HEK293 (cell line): ENCODE data around the gene ARID3A.
A peak's percentile ranks its signal among the peaks of the same experiment; 100 is the strongest.

Experiments used
- CTCF ChIA-PET: fragments of 350-600 bp; formaldehyde crosslinking; extraction: SDS; loops from one replicate; lab custom pipeline; 2021; ENCODE audit warnings: antibody characterized with exemption; lab: Yijun Ruan, JAX
- POLR2A ChIA-PET: fragments of 300-600 bp; formaldehyde crosslinking; extraction: SDS; loops from one replicate; lab custom pipeline; 2020; ENCODE audit warnings: antibody characterized with exemption, inconsistent platforms; lab: Yijun Ruan, JAX
- H3K27ac ChIP-seq: fragments of 200-500 bp; sonication (Bioruptor generic); 2 replicates; pipeline ENCODE4 v1.5.1; 2014; ENCODE audit warnings: low read depth, low read length, control low read depth, inconsistent platforms; ENCODE audit errors: extremely low read depth
- H3K36me3 ChIP-seq, 2 experiments: fragments of 200-500 bp in 1 of 2; sonication (Bioruptor generic) in 1 of 2; 1 replicate in 1 of 2; 2 replicates in 1 of 2; pipeline ENCODE4 v1.5.1; 2014 to 2017; ENCODE audit warnings: inconsistent platforms in 2 of 2, low read length in 2 of 2; ENCODE audit not compliant: control insufficient read depth in 2 of 2, insufficient read depth in 1 of 2
- H3K4me1 ChIP-seq: fragments of 200-500 bp; sonication (Bioruptor generic); 2 replicates; pipeline ENCODE4 v1.5.1; 2014; ENCODE audit warnings: mild to moderate bottlenecking, low read length, inconsistent platforms; ENCODE audit not compliant: control insufficient read depth, insufficient read depth
- H3K4me3 ChIP-seq: 2 replicates; pipeline ENCODE4 v1.5.1; 2011; ENCODE audit warnings: low read depth, mild to moderate bottlenecking, control low read depth, low read length, moderate library complexity
- H3K9me3 ChIP-seq: fragments of 200-500 bp; sonication (Bioruptor generic); 2 replicates; pipeline ENCODE4 v1.5.1; 2014; ENCODE audit warnings: low read depth, low read length, inconsistent platforms; ENCODE audit not compliant: control insufficient read depth, insufficient read depth
- AEBP2 ChIP-seq: fragments of 450-650 bp; formaldehyde crosslinking; IDR thresholded peaks from 2 replicates; pipeline ENCODE4 v1.5.1; 2016; ENCODE audit warnings: missing biosample characterization, missing genetic modification characterization, borderline replicate concordance
- BCL11B ChIP-seq: fragments of 450-650 bp; formaldehyde crosslinking; IDR thresholded peaks from 2 replicates; pipeline ENCODE4 v1.5.1; 2016; ENCODE audit warnings: low read depth, missing biosample characterization, missing genetic modification characterization
- EGR2 ChIP-seq: fragments of 450-650 bp; formaldehyde crosslinking; IDR thresholded peaks from 2 replicates; pipeline ENCODE4 v1.5.1; 2016; ENCODE audit warnings: low read depth, missing biosample characterization, missing genetic modification characterization
- HIC1 ChIP-seq: fragments of 450-650 bp; formaldehyde crosslinking; IDR thresholded peaks from 2 replicates; pipeline ENCODE4 v1.5.1; 2016; ENCODE audit warnings: missing biosample characterization, missing genetic modification characterization
- HOXC10 ChIP-seq: sonication (generic); formaldehyde crosslinking; IDR thresholded peaks from 2 replicates; pipeline ENCODE4 v1.8.1; 2023; ENCODE audit warnings: mild to moderate bottlenecking, missing genetic modification reagents
- OVOL3 ChIP-seq: fragments of 450-650 bp; formaldehyde crosslinking; IDR thresholded peaks from 2 replicates; pipeline ENCODE4 v1.5.1; 2016; ENCODE audit warnings: missing biosample characterization, missing genetic modification characterization
- SALL2 ChIP-seq: fragments of 450-650 bp; formaldehyde crosslinking; IDR thresholded peaks from 2 replicates; pipeline ENCODE4 v1.5.0; 2017; ENCODE audit warnings: missing biosample characterization, mild to moderate bottlenecking, missing genetic modification characterization, borderline replicate concordance
- TCF7L2 ChIP-seq: IDR thresholded peaks from 2 replicates; pipeline ENCODE4 v1.6.1; 2011; ENCODE audit warnings: low read depth, mild to moderate bottlenecking, inconsistent platforms, low read length, moderate library complexity, borderline replicate concordance
- ZBTB1 ChIP-seq: fragments of 450-650 bp; formaldehyde crosslinking; IDR thresholded peaks from 2 replicates; pipeline ENCODE4 v1.5.1; 2016; ENCODE audit warnings: missing biosample characterization, missing genetic modification characterization
- ZBTB48 ChIP-seq: fragments of 450-650 bp; formaldehyde crosslinking; IDR thresholded peaks from 2 replicates; pipeline ENCODE4 v1.5.1; 2016; ENCODE audit warnings: missing biosample characterization, missing genetic modification characterization
- ZFP41 ChIP-seq: fragments of 450-650 bp; formaldehyde crosslinking; IDR thresholded peaks from 2 replicates; pipeline ENCODE4 v1.5.1; 2016; ENCODE audit warnings: missing biosample characterization, missing genetic modification characterization, borderline replicate concordance
- ZNF114 ChIP-seq: fragments of 450-650 bp; formaldehyde crosslinking; IDR thresholded peaks from 2 replicates; pipeline ENCODE4 v1.5.0; 2017; ENCODE audit warnings: missing biosample characterization, missing genetic modification characterization
- ZNF138 ChIP-seq: fragments of 450-650 bp; formaldehyde crosslinking; IDR thresholded peaks from 2 replicates; pipeline ENCODE4 v1.5.1; 2016; ENCODE audit warnings: missing biosample characterization, missing genetic modification characterization, borderline replicate concordance
- ZNF174 ChIP-seq: fragments of 450-650 bp; formaldehyde crosslinking; IDR thresholded peaks from 2 replicates; pipeline ENCODE4 v1.5.0; 2017; ENCODE audit warnings: missing biosample characterization, mild to moderate bottlenecking, missing genetic modification characterization
- ZNF19 ChIP-seq: fragments of 450-650 bp; formaldehyde crosslinking; IDR thresholded peaks from 2 replicates; pipeline ENCODE4; 2016; ENCODE audit warnings: missing biosample characterization, missing genetic modification characterization, low read depth
- ZNF221 ChIP-seq: fragments of 450-650 bp; formaldehyde crosslinking; IDR thresholded peaks from 2 replicates; pipeline ENCODE4 v1.5.1; 2017; ENCODE audit warnings: missing biosample characterization, missing genetic modification characterization, borderline replicate concordance
- ZNF416 ChIP-seq: fragments of 450-650 bp; formaldehyde crosslinking; IDR thresholded peaks from 2 replicates; pipeline ENCODE4 v1.5.1; 2016; ENCODE audit warnings: missing biosample characterization, missing genetic modification characterization
- ZNF48 ChIP-seq: fragments of 450-650 bp; formaldehyde crosslinking; IDR thresholded peaks from 2 replicates; pipeline ENCODE4 v1.5.1; 2016; ENCODE audit warnings: missing biosample characterization, missing genetic modification characterization
- ZNF521 ChIP-seq: fragments of 450-650 bp; formaldehyde crosslinking; IDR thresholded peaks from 2 replicates; pipeline ENCODE4 v1.5.1; 2017; ENCODE audit warnings: missing biosample characterization, mild to moderate bottlenecking, missing genetic modification characterization
- ZNF530 ChIP-seq: fragments of 450-650 bp; formaldehyde crosslinking; IDR thresholded peaks from 2 replicates; pipeline ENCODE4 v1.5.1; 2016; ENCODE audit warnings: low read depth, missing biosample characterization, missing genetic modification characterization
- ZNF571 ChIP-seq: fragments of 450-650 bp; formaldehyde crosslinking; IDR thresholded peaks from 2 replicates; pipeline ENCODE4 v1.5.0; 2017; ENCODE audit warnings: missing biosample characterization, missing genetic modification characterization
- ZNF624 ChIP-seq: fragments of 450-650 bp; formaldehyde crosslinking; IDR thresholded peaks from 2 replicates; pipeline ENCODE4 v1.5.1; 2017; ENCODE audit warnings: missing biosample characterization, missing genetic modification characterization
- ZNF658 ChIP-seq: fragments of 450-650 bp; formaldehyde crosslinking; IDR thresholded peaks from 2 replicates; pipeline ENCODE4; 2016; ENCODE audit warnings: missing biosample characterization, missing genetic modification characterization
- ZNF660 ChIP-seq: fragments of 450-650 bp; IDR thresholded peaks from 2 replicates; pipeline ENCODE4 v1.5.1; 2018; ENCODE audit warnings: missing biosample characterization, mild to moderate bottlenecking, missing genetic modification characterization
- ZSCAN16 ChIP-seq: fragments of 450-650 bp; formaldehyde crosslinking; IDR thresholded peaks from 2 replicates; pipeline ENCODE4 v1.5.1; 2016; ENCODE audit warnings: missing biosample characterization, missing genetic modification characterization
- TF ChIP-seq, protein P1 (sequence below): fragments of 450-650 bp; formaldehyde crosslinking; IDR thresholded peaks from 2 replicates; pipeline ENCODE4 v1.5.1; 2016; ENCODE audit warnings: missing biosample characterization, missing genetic modification characterization
- TF ChIP-seq, protein P2 (sequence below): fragments of 450-650 bp; formaldehyde crosslinking; IDR thresholded peaks from 2 replicates; pipeline ENCODE4 v1.5.1; 2016; ENCODE audit warnings: missing biosample characterization, missing genetic modification characterization, borderline replicate concordance
- TF ChIP-seq, protein P3 (sequence below): fragments of 450-650 bp; IDR thresholded peaks from 2 replicates; pipeline ENCODE4 v1.5.1; 2018; ENCODE audit warnings: missing biosample characterization, mild to moderate bottlenecking, missing genetic modification characterization

Gene ARID3A

GRCh38 chr19:982567-983170, 56.8 kb downstream of the ARID3A start:
- ChIA-PET POLR2A (no interaction called here), CTCF (interaction anchor here (0.6 to 5.9 kb wide), 11 partner anchors 10 to 387 kb away, joined by 3 to 116 read pairs (median 4); no protein-coding TSS in a partner anchor)
- H3K9me3 ChIP-seq: no peaks in the 10 kb centered on the region
- H3K27ac ChIP-seq: no peak overlapping the region
- H3K4me1 ChIP-seq: peaks cover 2% of the 10 kb centered on the region; the same call in 1 of the 2 replicates
- peak overlapping the region; percentile 27 for H3K4me3 ChIP-seq
- H3K36me3 ChIP-seq: peaks cover 6 to 22% of the 10 kb centered on the region in 2 experiments; a peak in 2 of 3 replicates
- TF ChIP-seq ZNF19: no peak
- TF ChIP-seq ZNF571 (tag by site-specific recombination): no peak
- 0 out of 2 replicates have a peak, but pooled peaks have one; percentile 17 for TF ChIP-seq ZBTB48 (tag by site-specific recombination)
- TF ChIP-seq, protein P1, sequence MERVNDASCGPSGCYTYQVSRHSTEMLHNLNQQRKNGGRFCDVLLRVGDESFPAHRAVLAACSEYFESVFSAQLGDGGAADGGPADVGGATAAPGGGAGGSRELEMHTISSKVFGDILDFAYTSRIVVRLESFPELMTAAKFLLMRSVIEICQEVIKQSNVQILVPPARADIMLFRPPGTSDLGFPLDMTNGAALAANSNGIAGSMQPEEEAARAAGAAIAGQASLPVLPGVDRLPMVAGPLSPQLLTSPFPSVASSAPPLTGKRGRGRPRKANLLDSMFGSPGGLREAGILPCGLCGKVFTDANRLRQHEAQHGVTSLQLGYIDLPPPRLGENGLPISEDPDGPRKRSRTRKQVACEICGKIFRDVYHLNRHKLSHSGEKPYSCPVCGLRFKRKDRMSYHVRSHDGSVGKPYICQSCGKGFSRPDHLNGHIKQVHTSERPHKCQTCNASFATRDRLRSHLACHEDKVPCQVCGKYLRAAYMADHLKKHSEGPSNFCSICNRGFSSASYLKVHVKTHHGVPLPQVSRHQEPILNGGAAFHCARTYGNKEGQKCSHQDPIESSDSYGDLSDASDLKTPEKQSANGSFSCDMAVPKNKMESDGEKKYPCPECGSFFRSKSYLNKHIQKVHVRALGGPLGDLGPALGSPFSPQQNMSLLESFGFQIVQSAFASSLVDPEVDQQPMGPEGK (tag by site-specific recombination): peak; percentile 91
- TF ChIP-seq, protein P2, sequence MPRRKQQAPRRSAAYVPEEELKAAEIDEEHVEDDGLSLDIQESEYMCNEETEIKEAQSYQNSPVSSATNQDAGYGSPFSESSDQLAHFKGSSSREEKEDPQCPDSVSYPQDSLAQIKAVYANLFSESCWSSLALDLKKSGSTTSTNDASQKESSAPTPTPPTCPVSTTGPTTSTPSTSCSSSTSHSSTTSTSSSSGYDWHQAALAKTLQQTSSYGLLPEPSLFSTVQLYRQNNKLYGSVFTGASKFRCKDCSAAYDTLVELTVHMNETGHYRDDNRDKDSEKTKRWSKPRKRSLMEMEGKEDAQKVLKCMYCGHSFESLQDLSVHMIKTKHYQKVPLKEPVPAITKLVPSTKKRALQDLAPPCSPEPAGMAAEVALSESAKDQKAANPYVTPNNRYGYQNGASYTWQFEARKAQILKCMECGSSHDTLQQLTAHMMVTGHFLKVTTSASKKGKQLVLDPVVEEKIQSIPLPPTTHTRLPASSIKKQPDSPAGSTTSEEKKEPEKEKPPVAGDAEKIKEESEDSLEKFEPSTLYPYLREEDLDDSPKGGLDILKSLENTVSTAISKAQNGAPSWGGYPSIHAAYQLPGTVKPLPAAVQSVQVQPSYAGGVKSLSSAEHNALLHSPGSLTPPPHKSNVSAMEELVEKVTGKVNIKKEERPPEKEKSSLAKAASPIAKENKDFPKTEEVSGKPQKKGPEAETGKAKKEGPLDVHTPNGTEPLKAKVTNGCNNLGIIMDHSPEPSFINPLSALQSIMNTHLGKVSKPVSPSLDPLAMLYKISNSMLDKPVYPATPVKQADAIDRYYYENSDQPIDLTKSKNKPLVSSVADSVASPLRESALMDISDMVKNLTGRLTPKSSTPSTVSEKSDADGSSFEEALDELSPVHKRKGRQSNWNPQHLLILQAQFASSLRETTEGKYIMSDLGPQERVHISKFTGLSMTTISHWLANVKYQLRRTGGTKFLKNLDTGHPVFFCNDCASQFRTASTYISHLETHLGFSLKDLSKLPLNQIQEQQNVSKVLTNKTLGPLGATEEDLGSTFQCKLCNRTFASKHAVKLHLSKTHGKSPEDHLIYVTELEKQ (tag by site-specific recombination): no peak
- TF ChIP-seq, protein P3, sequence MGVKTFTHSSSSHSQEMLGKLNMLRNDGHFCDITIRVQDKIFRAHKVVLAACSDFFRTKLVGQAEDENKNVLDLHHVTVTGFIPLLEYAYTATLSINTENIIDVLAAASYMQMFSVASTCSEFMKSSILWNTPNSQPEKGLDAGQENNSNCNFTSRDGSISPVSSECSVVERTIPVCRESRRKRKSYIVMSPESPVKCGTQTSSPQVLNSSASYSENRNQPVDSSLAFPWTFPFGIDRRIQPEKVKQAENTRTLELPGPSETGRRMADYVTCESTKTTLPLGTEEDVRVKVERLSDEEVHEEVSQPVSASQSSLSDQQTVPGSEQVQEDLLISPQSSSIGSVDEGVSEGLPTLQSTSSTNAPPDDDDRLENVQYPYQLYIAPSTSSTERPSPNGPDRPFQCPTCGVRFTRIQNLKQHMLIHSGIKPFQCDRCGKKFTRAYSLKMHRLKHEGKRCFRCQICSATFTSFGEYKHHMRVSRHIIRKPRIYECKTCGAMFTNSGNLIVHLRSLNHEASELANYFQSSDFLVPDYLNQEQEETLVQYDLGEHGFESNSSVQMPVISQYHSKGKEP (tag by site-specific recombination): peak; percentile 54; the same call in 1 of the 2 replicates
- no peak for TF ChIP-seq ZSCAN16 (tag by site-specific recombination)
- TF ChIP-seq ZNF521 (tag by site-specific recombination): no peak
- no peak for TF ChIP-seq ZNF658 (tag by site-specific recombination)
- TF ChIP-seq ZNF174 (tag by site-specific recombination): no peak
- TF ChIP-seq ZFP41: no peak
- peak; percentile 53; the same call in 1 of the 2 replicates for TF ChIP-seq ZNF221 (tag by site-specific recombination)
- no peak for TF ChIP-seq OVOL3 (tag by site-specific recombination)
- peak; percentile 85 for TF ChIP-seq HIC1 (tag by site-specific recombination)
- no peak for TF ChIP-seq ZNF48 (tag by site-specific recombination)
- TF ChIP-seq ZNF660: peak; percentile 96
- no peak for TF ChIP-seq ZNF416 (tag by site-specific recombination)
- TF ChIP-seq EGR2 (tag by site-specific recombination): no peak
- no peak for TF ChIP-seq TCF7L2
- no peak for TF ChIP-seq ZBTB1 (tag by site-specific recombination)
- no peak for TF ChIP-seq HOXC10 (CRISPR knock-in tag)
- TF ChIP-seq ZNF114 (tag by site-specific recombination): no peak
- no peak for TF ChIP-seq ZNF138
- TF ChIP-seq BCL11B (tag by site-specific recombination): peak; percentile 30; the same call in 1 of the 2 replicates
- TF ChIP-seq AEBP2 (tag by site-specific recombination): no peak
- TF ChIP-seq SALL2 (tag by site-specific recombination): no peak
- no peak for TF ChIP-seq ZNF624
- TF ChIP-seq ZNF530 (tag by site-specific recombination): no peak
